GM23338 (cell line): Measurements from ENCODE around the gene ARL10. TPM values are rescaled to one million over a fixed set of nuclear protein-coding genes. Genes with fewer than 3 reads are reported as not detected.

Experiments
- CREB1 ChIP-seq: fragments of 250-450 bp; sonication (Bioruptor Pico); IDR thresholded peaks from 2 replicates; pipeline ENCODE4 v1.5.0; 2020; ENCODE audit warnings: low read depth, mild to moderate bottlenecking, moderate library complexity
- EZH2phosphoT487 ChIP-seq: fragments of 200-600 bp; sonication (generic); IDR thresholded peaks from one replicate; pipeline ENCODE4 v1.8.1; 2018; ENCODE audit warnings: antibody characterized with exemption; ENCODE audit not compliant: unreplicated experiment
- JUNB ChIP-seq: IDR thresholded peaks from one replicate; pipeline ENCODE4 v1.6.1; 2016; ENCODE audit warnings: antibody characterized with exemption; ENCODE audit not compliant: unreplicated experiment
- POLR2AphosphoS5 ChIP-seq: IDR thresholded peaks from 2 replicates; pipeline ENCODE4 v1.6.1; 2016; ENCODE audit warnings: antibody characterized with exemption, low read depth
- REST ChIP-seq: IDR thresholded peaks from one replicate; pipeline ENCODE4 v1.6.1; 2018; ENCODE audit warnings: antibody characterized with exemption; ENCODE audit not compliant: unreplicated experiment
- STAT1 ChIP-seq: IDR thresholded peaks from one replicate; pipeline ENCODE4 v1.6.1; 2016; ENCODE audit warnings: antibody characterized with exemption; ENCODE audit not compliant: unreplicated experiment
- ZNF331 ChIP-seq: fragments of 250-450 bp; sonication (Bioruptor Pico); IDR thresholded peaks from 2 replicates; pipeline ENCODE4 v1.5.0; 2020; ENCODE audit warnings: low read depth, mild to moderate bottlenecking, moderate library complexity
- polyA plus RNA-seq: library from polyadenylated mRNA; unstranded; fragments of >200 nt; fragmentation: Nextera tagmentation; extraction: Ambion mirVana; gene quantifications from 2 replicates; pipeline ENCODE4 v1.2.1, GENCODE V29; 2016
- total RNA-seq: library from RNA; depleted of rRNA; stranded (reverse); fragments of >200 nt; shearing (Covaris generic); gene quantifications from 2 replicates; pipeline ENCODE4 v1.2.3, GENCODE V29; 2014
- TF ChIP-seq, protein P1 (sequence below): fragments of 250-450 bp; sonication (Bioruptor Pico); IDR thresholded peaks from 2 replicates; pipeline ENCODE4 v1.5.0; 2020; ENCODE audit warnings: mild to moderate bottlenecking, moderate library complexity
- TF ChIP-seq, protein P2 (sequence below), 2 experiments: fragments of 200-600 bp in 1 of 2; sonication (generic) in 1 of 2; conservative IDR thresholded peaks; 2 replicates each; pipeline versions ENCODE4 v1.5.1 to v1.6.1; 2016 to 2017; ENCODE audit warnings: antibody characterized with exemption in 2 of 2, low read depth in 2 of 2, mild to moderate bottlenecking in 2 of 2, moderate library complexity in 1 of 2

The ARL10 gene
- total and polyA plus RNA-seq, 2 experiments from 2014 or later = 2.5 to 7.9 TPM

DNA sequence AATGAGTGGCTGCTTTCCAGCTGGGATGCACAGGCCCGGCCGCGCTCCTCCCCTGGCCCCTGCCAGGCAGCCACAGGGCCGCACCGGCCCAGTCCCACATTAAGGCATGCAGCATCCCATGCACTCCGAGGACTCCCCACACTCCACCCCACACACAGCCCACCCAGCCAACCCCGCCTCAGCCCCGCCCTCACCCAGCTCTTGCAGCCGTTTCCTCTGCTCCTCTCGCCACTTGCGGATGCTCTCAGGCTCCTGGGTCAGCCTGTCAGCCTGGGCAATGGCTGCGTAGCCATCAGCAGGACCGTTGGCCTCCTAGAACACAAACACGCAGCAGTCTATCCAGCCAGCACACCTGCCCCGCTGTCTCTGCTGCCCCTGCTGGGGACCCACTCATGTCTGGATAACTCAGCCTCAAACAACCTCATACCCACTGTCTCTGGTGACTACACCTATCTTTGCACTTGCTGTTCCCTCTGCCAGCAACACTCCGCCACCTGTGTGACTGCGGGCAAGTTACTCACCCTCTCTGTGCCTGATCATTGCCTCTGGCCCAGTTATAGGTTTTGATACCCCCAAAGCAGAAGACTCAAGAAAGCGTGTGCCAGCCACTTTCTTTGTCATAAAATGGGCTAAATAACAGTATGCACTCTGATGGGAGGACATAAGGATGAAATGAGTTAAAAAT is 32.6 kb downstream of the ARL10 start (continued):
- TF ChIP-seq, protein P1, sequence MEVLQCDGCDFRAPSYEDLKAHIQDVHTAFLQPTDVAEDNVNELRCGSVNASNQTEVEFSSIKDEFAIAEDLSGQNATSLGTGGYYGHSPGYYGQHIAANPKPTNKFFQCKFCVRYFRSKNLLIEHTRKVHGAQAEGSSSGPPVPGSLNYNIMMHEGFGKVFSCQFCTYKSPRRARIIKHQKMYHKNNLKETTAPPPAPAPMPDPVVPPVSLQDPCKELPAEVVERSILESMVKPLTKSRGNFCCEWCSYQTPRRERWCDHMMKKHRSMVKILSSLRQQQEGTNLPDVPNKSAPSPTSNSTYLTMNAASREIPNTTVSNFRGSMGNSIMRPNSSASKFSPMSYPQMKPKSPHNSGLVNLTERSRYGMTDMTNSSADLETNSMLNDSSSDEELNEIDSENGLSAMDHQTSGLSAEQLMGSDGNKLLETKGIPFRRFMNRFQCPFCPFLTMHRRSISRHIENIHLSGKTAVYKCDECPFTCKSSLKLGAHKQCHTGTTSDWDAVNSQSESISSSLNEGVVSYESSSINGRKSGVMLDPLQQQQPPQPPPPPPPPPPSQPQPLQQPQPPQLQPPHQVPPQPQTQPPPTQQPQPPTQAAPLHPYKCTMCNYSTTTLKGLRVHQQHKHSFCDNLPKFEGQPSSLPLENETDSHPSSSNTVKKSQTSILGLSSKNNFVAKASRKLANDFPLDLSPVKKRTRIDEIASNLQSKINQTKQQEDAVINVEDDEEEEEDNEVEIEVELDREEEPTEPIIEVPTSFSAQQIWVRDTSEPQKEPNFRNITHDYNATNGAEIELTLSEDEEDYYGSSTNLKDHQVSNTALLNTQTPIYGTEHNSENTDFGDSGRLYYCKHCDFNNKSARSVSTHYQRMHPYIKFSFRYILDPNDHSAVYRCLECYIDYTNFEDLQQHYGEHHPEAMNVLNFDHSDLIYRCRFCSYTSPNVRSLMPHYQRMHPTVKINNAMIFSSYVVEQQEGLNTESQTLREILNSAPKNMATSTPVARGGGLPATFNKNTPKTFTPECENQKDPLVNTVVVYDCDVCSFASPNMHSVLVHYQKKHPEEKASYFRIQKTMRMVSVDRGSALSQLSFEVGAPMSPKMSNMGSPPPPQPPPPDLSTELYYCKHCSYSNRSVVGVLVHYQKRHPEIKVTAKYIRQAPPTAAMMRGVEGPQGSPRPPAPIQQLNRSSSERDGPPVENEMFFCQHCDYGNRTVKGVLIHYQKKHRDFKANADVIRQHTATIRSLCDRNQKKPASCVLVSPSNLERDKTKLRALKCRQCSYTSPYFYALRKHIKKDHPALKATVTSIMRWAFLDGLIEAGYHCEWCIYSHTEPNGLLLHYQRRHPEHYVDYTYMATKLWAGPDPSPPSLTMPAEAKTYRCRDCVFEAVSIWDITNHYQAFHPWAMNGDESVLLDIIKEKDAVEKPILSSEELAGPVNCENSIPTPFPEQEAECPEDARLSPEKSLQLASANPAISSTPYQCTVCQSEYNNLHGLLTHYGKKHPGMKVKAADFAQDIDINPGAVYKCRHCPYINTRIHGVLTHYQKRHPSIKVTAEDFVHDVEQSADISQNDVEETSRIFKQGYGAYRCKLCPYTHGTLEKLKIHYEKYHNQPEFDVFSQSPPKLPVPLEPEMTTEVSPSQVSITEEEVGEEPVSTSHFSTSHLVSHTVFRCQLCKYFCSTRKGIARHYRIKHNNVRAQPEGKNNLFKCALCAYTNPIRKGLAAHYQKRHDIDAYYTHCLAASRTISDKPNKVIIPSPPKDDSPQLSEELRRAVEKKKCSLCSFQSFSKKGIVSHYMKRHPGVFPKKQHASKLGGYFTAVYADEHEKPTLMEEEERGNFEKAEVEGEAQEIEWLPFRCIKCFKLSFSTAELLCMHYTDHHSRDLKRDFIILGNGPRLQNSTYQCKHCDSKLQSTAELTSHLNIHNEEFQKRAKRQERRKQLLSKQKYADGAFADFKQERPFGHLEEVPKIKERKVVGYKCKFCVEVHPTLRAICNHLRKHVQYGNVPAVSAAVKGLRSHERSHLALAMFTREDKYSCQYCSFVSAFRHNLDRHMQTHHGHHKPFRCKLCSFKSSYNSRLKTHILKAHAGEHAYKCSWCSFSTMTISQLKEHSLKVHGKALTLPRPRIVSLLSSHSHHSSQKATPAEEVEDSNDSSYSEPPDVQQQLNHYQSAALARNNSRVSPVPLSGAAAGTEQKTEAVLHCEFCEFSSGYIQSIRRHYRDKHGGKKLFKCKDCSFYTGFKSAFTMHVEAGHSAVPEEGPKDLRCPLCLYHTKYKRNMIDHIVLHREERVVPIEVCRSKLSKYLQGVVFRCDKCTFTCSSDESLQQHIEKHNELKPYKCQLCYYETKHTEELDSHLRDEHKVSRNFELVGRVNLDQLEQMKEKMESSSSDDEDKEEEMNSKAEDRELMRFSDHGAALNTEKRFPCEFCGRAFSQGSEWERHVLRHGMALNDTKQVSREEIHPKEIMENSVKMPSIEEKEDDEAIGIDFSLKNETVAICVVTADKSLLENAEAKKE (CRISPR knock-in tag) = no peak
- TF ChIP-seq, protein P2, sequence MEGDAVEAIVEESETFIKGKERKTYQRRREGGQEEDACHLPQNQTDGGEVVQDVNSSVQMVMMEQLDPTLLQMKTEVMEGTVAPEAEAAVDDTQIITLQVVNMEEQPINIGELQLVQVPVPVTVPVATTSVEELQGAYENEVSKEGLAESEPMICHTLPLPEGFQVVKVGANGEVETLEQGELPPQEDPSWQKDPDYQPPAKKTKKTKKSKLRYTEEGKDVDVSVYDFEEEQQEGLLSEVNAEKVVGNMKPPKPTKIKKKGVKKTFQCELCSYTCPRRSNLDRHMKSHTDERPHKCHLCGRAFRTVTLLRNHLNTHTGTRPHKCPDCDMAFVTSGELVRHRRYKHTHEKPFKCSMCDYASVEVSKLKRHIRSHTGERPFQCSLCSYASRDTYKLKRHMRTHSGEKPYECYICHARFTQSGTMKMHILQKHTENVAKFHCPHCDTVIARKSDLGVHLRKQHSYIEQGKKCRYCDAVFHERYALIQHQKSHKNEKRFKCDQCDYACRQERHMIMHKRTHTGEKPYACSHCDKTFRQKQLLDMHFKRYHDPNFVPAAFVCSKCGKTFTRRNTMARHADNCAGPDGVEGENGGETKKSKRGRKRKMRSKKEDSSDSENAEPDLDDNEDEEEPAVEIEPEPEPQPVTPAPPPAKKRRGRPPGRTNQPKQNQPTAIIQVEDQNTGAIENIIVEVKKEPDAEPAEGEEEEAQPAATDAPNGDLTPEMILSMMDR (conservative IDR thresholded peaks at IDR 0.05; ENCODE audit: low read depth in 2 of 2) = no peak
- TF ChIP-seq JUNB (no peak), STAT1 (no peak), EZH2phosphoT487 (no peak), CREB1 (no peak), ZNF331 (CRISPR knock-in tag) (no peak), REST (no peak), POLR2AphosphoS5 (no peak)
